ENCODE results near the gene MEIOC. TPM values are rescaled to one million over a fixed set of nuclear protein-coding genes. Genes with fewer than 3 reads are reported as not detected.
A peak's percentile ranks its signal among the peaks of the same experiment; 100 is the strongest.
"Not testable (repeated sequence)": the region's sequence is repeated elsewhere in the genome, so short reads cannot be mapped to it uniquely, and the experiment has no call there.

Gene MEIOC
- total RNA-seq, 1 donor = not detected

DNA sequence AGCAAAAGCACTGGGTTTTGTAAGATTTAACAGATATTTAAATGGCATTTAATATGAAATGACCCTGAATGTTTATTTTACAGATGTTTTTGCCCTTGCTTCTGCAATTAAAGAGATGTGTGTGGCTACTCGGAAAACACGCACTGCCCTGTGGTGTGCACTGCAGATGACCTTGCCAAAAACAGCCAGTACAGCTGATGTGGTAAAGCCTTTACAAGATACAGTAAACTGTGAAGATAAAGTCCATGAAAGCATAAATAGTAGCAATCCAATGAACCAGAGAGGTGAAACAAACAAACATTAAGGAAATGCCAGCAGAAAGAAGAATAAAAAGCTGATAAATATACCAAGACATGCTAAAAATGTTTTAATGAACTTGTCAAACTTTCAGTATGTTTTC, 17.6 kb downstream of the MEIOC start:
- Histone ChIP-seq H3K4me3 (ENCODE audit: insufficient read depth, low read length) (no peak overlapping the region), H3K4me2 (ENCODE audit: insufficient read depth, low read length) (no peak overlapping the region), H2AFZ (ENCODE audit: low read length) (no peak overlapping the region), H3K36me3 (ENCODE audit: insufficient read depth, low read length) (peaks cover 7% of the 10 kb centered on the region), H3K4me1 (ENCODE audit: insufficient read depth, low read length) (peaks cover 8% of the 10 kb centered on the region), H4K20me1 (ENCODE audit: insufficient read depth, low read length) (no peaks in the 10 kb centered on the region), H3K9me3 (ENCODE audit: low read depth, low read length) (no peaks in the 10 kb centered on the region), H3K27me3 (ENCODE audit: insufficient read depth, low read length) (no peaks in the 10 kb centered on the region), H3K79me2 (ENCODE audit: insufficient read depth, low read length) (no peaks in the 10 kb centered on the region), H3K27ac (ENCODE audit: low read depth, low read length) (no peak overlapping the region)
- DNase-seq (ENCODE audit: insufficient read length, low spot score, missing footprints) = peak; percentile 48
- TF ChIP-seq CTCF (IDR thresholded peaks at IDR 0.05; ENCODE audit: extremely low read depth, low read depth, low read length) = no peak

DNA sequence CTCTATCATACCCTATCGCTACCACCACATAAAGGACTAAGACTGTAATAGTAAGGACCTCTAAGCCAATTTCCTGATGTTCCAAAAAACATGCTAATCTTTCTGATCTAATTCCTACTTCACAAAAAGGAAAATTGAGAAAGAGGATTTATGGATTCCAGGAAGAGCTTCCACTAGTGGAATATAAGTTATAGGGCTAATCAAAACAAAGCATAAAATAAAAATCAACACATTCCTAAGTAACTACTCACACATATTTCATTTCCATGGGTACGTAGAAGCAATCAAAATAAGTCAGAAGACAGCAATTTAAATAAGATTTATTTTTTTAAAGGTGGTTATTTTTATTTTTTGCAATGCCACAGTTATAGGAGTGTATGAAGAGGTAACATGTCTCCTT, 20.9 kb downstream of the MEIOC start:
- TF ChIP-seq CTCF (IDR thresholded peaks at IDR 0.05; ENCODE audit: extremely low read depth, low read depth, low read length) = no peak
- Histone ChIP-seq H3K27me3 (ENCODE audit: insufficient read depth, low read length) (no peaks in the 10 kb centered on the region), H4K20me1 (ENCODE audit: insufficient read depth, low read length) (no peaks in the 10 kb centered on the region), H3K79me2 (ENCODE audit: insufficient read depth, low read length) (no peaks in the 10 kb centered on the region), H3K9me3 (ENCODE audit: low read depth, low read length) (no peaks in the 10 kb centered on the region), H3K4me1 (ENCODE audit: insufficient read depth, low read length) (peaks cover 8% of the 10 kb centered on the region), H3K4me2 (ENCODE audit: insufficient read depth, low read length) (no peak overlapping the region), H3K4me3 (ENCODE audit: insufficient read depth, low read length) (no peak overlapping the region), H3K27ac (ENCODE audit: low read depth, low read length) (no peak overlapping the region), H2AFZ (ENCODE audit: low read length) (no peak overlapping the region), H3K36me3 (ENCODE audit: insufficient read depth, low read length) (peaks cover 18% of the 10 kb centered on the region)
- peak; percentile 67 for DNase-seq (ENCODE audit: insufficient read length, low spot score, missing footprints)

DNA sequence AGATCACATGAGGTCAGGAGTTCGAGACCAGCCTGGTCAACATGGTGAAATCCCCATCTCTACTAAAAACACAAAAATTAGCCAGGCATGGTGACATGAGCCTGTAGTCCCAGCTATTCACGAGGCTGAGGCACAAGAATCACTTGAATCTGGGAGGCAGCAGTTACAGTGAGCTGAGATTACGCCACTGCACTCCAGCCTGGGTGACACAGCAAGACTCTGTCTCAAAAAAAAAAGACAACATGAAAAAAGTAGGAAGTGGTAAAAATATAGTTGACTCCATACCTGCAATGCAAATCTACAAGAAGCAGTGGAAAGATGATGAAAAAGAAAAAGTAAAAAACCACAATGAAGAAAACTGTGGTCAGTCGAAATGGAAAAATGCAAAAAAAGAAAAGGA, 27.0 kb downstream of the MEIOC start:
- Histone ChIP-seq H3K79me2 (ENCODE audit: insufficient read depth, low read length) (peaks cover 33% of the 10 kb centered on the region), H3K36me3 (ENCODE audit: insufficient read depth, low read length) (peaks cover 32% of the 10 kb centered on the region)
- not testable (repeated sequence) for H3K27me3 ChIP-seq (ENCODE audit: insufficient read depth, low read length); H4K20me1 ChIP-seq (ENCODE audit: insufficient read depth, low read length); DNase-seq (ENCODE audit: insufficient read length, low spot score, missing footprints); H3K27ac ChIP-seq (ENCODE audit: low read depth, low read length); H3K9me3 ChIP-seq (ENCODE audit: low read depth, low read length); H3K4me2 ChIP-seq (ENCODE audit: insufficient read depth, low read length); H2AFZ ChIP-seq (ENCODE audit: low read length); H3K4me3 ChIP-seq (ENCODE audit: insufficient read depth, low read length); H3K4me1 ChIP-seq (ENCODE audit: insufficient read depth, low read length)

DNA sequence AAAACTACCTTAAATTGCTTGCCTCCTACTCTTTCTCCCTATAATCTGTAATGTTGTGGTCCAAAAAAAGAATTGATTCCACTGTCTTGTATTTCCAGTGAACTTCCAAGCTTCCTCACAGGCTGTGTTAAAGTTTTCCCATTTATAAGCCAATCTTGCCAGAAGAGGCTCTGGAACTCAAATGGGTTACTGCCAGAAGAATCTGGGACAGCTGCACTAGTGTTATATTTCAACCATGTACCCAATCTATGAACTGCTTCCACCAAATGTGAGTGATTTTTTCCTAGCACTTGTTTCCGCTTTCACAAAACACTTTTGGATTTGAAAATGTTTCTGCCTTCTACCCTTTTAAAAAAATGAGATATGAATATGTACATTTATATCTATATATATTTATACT, 31.5 kb downstream of the MEIOC start:
- Histone ChIP-seq H3K79me2 (ENCODE audit: insufficient read depth, low read length) (peaks cover 56% of the 10 kb centered on the region), H3K4me1 (ENCODE audit: insufficient read depth, low read length) (peaks cover 13% of the 10 kb centered on the region), H2AFZ (ENCODE audit: low read length) (no peak overlapping the region), H3K9me3 (ENCODE audit: low read depth, low read length) (no peaks in the 10 kb centered on the region), H3K27ac (ENCODE audit: low read depth, low read length) (no peak overlapping the region), H3K4me2 (ENCODE audit: insufficient read depth, low read length) (no peak overlapping the region), H3K4me3 (ENCODE audit: insufficient read depth, low read length) (no peak overlapping the region), H3K36me3 (ENCODE audit: insufficient read depth, low read length) (peaks cover 11% of the 10 kb centered on the region), H4K20me1 (ENCODE audit: insufficient read depth, low read length) (no peaks in the 10 kb centered on the region), H3K27me3 (ENCODE audit: insufficient read depth, low read length) (no peaks in the 10 kb centered on the region)
- DNase-seq (ENCODE audit: insufficient read length, low spot score, missing footprints) = no peak
- TF ChIP-seq CTCF (IDR thresholded peaks at IDR 0.05; ENCODE audit: extremely low read depth, low read depth, low read length) = no peak
